OCI-LY1 (cell line): Measurements from ENCODE around the gene PLEKHA7.
"Not testable (repeated sequence)": the region's sequence is repeated elsewhere in the genome, so short reads cannot be mapped to it uniquely, and the experiment has no call there.

ENCODE experiments used
- CTCF ChIP-seq: fragments of 200-600 bp; sonication (generic), shearing (Covaris generic); IDR thresholded peaks from 2 replicates; pipeline ENCODE4 v1.5.1; 2017; ENCODE audit warnings: mild to moderate bottlenecking, antibody characterized with exemption, low read length, moderate library complexity, mixed read lengths
- EZH2 ChIP-seq: fragments of 200-600 bp; sonication (generic), shearing (Covaris generic); IDR thresholded peaks from 2 replicates; pipeline ENCODE4 v1.8.0; 2017; ENCODE audit warnings: borderline replicate concordance, mixed run types, mild to moderate bottlenecking, antibody characterized with exemption, low read length, moderate library complexity, mixed read lengths

GRCh38 chr11:16918543-16919182 is 95.6 kb downstream of the PLEKHA7 start:
- not testable (repeated sequence) for TF ChIP-seq CTCF, EZH2
